Measurements from ENCODE around the gene EPHA3.
A peak's percentile ranks its signal among the peaks of the same experiment; 100 is the strongest.
"Not testable (repeated sequence)": the region's sequence is repeated elsewhere in the genome, so short reads cannot be mapped to it uniquely, and the experiment has no call there.

Gene EPHA3

GRCh38 chr3:89297199-89297598, 189.8 kb downstream of the EPHA3 start:
- DNase-seq = no peak

GRCh38 chr3:89300526-89300925, 193.1 kb downstream of the EPHA3 start:
- no peak for DNase-seq

DNA sequence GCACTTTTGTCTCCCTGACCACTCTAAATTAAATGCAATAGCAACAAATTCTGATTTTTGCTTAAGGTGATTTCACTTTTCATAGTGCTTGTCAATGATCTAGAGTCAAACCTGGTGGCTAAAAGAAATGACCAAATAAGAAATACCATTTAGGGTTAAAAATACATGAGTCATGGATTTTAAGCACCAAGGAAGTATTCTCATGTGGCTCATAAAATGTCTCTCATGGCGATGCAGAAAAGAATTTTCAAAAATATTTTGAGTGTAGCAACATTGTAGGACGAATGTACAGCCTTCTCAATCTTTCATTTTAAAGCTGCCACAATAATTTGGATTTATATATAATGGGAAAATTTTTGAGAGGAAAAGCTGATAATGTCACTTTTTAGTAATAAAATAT, 193.6 kb downstream of the EPHA3 start:
- no peak for DNase-seq

GRCh38 chr3:89303701-89304100, 196.3 kb downstream of the EPHA3 start:
- DNase-seq = no peak

GRCh38 chr3:89306540-89306939, 199.1 kb downstream of the EPHA3 start:
- DNase-seq = no peak

- no peak for DNase-seq
Measured at GRCh38 chr3:89311581-89311980, 204.2 kb downstream of the EPHA3 start.

DNA sequence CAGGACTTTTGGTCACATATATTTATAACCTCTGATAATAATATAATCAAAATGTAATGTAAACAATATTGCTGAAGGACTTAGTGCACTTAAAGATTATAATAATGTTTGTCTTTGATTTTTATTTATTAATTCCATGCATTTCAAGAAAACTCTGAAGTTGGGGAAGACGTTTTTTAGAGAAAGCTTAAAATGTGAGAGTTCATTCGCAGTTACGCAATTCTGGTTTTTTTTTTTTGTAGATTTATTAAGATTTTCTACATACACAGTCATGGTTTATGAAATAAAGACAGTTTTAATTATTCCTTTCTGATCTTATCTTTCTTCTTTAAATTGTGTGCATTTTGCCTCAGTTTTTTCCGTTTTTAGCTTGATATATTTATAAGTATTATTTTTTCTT, 204.7 kb downstream of the EPHA3 start:
- no peak for DNase-seq

DNA sequence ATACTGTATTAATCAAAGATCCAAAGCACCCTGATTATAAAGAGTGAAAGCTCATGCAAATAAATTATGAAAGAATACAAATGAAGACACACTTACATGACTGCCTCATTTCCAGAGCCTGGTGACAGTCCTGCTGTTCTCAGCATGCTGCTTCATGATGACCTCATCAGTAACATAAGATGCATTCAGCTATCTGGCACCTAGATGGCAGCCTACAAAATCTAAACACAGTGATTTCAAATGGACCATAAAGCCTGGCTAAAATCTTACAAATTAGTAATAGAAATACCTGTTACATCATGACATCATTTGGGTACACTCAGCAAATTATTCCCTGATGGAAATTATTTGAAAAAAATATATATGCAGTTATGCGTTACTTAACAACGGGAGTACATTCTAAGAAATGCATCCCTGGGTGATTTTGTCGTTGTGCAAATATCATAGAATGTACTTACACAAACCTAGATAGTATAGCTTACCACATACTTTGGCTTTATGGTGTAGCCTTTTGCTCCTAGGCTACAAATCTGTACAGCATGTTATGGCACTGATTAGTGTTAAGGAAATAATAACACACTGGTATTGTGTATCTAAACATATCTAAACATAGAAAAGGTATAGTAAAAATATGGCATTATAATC, 207.2 kb downstream of the EPHA3 start:
- peak; percentile 1 for DNase-seq

GRCh38 chr3:89315750-89316470, 208.5 kb downstream of the EPHA3 start:
- DNase-seq = no peak

DNA sequence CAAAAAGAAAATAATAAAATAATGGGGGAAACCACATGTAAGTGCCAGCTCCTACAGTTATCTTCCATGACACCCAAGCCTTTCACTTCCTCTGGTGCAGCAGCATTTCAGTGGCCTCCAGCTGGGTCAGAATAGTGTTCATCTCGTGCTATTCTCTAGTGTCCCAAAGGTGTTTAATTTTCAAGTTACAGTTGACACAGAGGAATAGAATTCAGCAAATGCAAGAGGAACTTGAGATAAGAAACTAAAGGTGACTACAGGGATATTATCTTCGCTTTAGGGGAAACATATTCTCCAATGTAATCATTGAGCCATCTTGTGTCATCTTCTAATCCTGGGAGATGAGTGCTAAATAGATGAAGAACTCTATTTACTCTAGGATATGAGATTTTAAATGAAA, 212.8 kb downstream of the EPHA3 start:
- DNase-seq = no peak

DNA sequence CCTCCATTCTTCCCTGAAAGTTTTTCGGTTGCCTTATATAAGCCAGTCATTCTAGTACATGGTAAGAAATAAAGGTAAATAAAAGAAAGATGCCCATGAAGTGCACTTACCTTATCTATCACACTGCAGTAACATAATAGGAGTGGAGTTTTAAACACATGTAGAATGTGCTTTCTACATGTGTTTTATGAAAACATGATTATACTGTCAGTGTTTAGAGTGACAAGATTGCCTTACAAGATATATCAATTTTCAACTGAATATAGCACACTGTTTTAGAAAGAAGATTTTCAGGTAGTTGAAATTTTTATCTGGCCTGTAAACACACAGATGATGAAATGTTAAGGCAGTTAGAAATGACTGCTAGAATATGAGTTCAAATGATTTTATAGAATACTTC, 219.6 kb downstream of the EPHA3 start:
- DNase-seq = no peak

GRCh38 chr3:89332386-89332785, 225.0 kb downstream of the EPHA3 start:
- no peak for DNase-seq

- DNase-seq = peak; percentile 8
Measured at GRCh38 chr3:89332793-89333192, 225.4 kb downstream of the EPHA3 start.

DNA sequence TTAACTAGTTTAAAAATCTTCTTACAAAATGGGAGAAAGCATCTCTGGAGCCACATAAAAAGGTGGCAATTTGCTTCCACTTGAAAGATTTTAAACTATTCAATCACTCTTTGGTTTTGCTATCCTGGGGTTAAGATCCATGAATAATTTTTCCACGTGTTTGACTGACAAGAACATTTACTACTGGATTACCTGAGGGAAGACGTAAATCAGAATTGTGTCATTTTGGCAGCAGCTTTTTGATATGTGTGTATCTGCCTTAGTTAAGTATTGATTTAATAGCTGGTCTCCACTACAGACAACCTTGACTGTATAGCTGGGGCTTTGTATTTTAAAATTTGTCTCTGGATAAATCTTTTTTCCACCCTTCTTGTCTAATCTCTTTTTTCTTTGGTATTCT, 228.3 kb downstream of the EPHA3 start:
- no peak for DNase-seq

DNA sequence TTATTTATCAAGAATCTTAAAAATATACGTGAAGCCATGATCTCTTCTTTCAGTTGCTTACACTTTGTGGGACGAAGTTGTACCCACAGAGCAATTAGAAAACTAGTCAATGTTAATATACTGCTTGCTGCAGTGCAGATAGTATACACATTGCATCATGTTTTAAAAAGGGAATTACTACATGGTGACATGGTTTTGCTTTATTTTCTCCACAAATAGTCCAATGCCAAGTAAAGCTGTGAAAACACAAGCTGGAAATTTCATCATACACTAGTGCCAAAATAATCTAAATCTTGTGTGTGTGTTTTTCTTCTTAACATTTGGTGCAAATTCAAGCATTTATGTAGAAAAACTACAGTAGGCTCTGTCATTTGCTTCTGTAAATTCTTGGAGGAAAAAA, 233.0 kb downstream of the EPHA3 start:
- DNase-seq = no peak

GRCh38 chr3:89344076-89344475, 236.7 kb downstream of the EPHA3 start:
- no peak for DNase-seq

GRCh38 chr3:89350935-89351334, 243.5 kb downstream of the EPHA3 start:
- DNase-seq = not testable (repeated sequence)

GRCh38 chr3:89353465-89353864, 246.0 kb downstream of the EPHA3 start:
- no peak for DNase-seq

DNA sequence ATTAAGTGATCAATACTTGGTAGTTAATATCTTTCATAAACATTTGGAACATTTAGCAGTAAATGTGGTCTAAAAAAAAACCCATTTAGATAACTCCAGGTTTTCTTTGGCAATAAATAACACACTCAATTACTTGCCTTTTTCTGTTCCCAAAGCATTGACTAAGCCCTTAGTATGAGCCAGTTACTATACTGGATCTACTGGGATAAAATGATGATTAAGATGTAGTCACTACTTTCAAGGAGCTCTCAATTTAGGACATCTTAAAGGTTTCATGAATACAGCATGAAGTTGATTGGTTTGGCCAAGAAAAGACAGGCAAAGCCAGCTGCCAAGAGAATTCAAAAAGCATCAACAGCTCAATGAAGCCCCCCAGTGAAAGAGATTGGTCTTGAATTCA, 250.9 kb downstream of the EPHA3 start:
- no peak for DNase-seq

DNA sequence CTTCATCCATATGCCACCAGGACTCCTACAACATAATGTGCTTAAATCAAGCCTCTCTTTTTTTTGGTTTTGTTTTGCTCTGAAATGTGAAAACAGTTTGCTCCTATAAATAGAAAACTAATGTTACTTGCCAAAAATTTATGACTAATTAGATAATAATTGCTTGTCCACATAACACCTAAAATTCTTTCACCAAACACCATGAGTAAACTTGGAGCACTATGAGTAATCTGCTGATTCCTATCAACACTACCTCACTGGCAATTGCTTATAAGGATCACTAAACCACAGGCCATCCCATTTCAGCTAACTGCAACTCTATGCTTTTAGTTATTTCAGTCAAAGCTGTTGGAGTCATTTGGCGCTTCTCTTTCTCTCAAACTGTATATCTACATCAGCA, 252.7 kb downstream of the EPHA3 start:
- no peak for DNase-seq

DNA sequence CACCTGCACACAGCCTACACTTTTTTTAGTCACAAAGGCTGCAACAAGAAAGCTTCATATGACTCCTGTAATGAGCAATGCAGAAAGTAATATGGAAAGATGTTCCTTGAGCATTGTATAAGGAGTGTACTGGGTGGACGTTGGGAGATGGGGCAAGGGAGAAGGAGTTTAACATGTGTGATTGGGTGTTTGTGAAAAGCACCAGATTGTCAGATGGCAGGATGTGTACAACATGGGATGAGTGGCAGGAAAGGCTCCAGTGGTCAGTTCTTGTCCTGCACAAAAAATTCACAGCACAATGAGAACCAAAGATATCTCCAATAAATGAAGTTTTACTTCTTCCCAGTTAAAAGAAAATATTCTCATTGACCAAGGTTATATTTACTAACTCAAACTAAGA, 255.1 kb downstream of the EPHA3 start:
- no peak for DNase-seq

- no peak for DNase-seq
Measured at GRCh38 chr3:89363171-89363570, 255.8 kb downstream of the EPHA3 start.

DNA sequence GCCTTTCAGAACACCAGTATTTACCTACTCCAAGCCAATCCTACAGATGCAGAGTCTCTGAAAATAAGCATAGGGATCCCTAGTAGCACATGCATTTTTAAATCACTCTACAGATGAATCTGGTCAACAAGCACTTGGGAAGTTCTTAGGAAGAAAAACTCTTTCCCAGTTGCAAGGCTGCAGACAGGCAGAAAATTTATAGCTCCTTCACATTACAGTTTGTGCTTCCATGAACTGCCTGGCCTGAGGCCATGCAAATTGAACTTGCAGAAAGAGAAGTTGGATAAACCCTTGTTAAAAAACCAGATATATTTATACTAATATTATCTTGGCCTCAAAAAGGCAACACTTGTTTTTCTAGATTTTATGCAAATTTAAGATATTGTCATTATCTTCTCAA, 256.9 kb downstream of the EPHA3 start:
- no peak for DNase-seq

GRCh38 chr3:89367166-89367565, 259.7 kb downstream of the EPHA3 start:
- DNase-seq = no peak

DNA sequence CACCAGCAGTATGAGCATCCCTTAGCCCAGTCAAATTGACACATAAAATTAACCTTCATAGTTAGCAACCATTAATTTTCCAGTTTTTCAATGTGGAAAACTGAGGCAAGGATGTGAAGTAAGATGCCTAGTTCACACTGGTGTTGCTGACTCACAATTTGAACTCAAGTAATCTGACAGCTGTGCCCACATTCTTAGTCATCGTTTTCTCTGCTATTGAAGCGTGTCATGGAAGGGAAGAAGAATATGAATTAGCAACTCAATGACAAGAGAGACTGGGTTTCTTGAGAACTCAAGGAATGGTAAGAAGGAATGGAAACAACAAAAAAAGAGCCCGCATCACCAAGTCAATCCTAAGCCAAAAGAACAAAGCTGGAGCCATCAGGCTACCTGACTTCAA, 261.4 kb downstream of the EPHA3 start:
- DNase-seq = no peak

All from NCI-H1105 (cell line).